PC-3 (cell line): ENCODE results near the gene SLC6A11. TPM values are rescaled to one million over a fixed set of nuclear protein-coding genes. Genes with fewer than 3 reads are reported as not detected.
A peak's percentile ranks its signal among the peaks of the same experiment; 100 is the strongest.

Source experiments
- ATAC-seq: fragments of 200-7000 bp; cut with Tn5 transposase; 2 replicates; pipeline ENCODE4 v1.9.1; 2020; ENCODE audit warnings: mild to moderate bottlenecking, moderate library complexity
- BruUV-seq: library from RNA; stranded (reverse); fragments of 400-500 nt; replicated peaks from 2 replicates; lab custom pipeline; 2021; lab: Mats Ljungman, UMichigan
- CTCF ChIA-PET: fragments of 300-600 bp; sonication (Branson Sonifier 250); formaldehyde crosslinking; loops from one replicate; lab custom pipeline; 2022; ENCODE audit warnings: antibody characterized with exemption; lab: Charles Lee
- POLR2A ChIA-PET: fragments of 300-600 bp; sonication (Branson Sonifier 250); formaldehyde crosslinking; loops from one replicate; lab custom pipeline; 2022; ENCODE audit warnings: antibody characterized with exemption; ENCODE audit not compliant: unreplicated experiment; lab: Charles Lee
- DNase-seq: peaks from one replicate; pipeline ENCODE4 v3.0.0-alpha.2; 2015
- H2AFZ ChIP-seq: fragments of 300-600 bp; sonication (generic); 2 replicates; pipeline ENCODE4 v1.6.0; 2016; ENCODE audit warnings: antibody characterized with exemption, low read length
- H3F3A ChIP-seq: fragments of 300-600 bp; sonication (generic); one replicate; pipeline ENCODE4 v1.6.0; 2017; ENCODE audit warnings: antibody characterized with exemption, low read length, control low read depth, mild to moderate bottlenecking; ENCODE audit not compliant: unreplicated experiment
- H3K27ac ChIP-seq: fragments of 300-600 bp; sonication (generic); 2 replicates; pipeline ENCODE4 v1.5.1; 2016; ENCODE audit warnings: mild to moderate bottlenecking, low read length
- H3K27me3 ChIP-seq: fragments of 300-600 bp; sonication (generic); 2 replicates; pipeline ENCODE4 v1.6.1; 2016; ENCODE audit warnings: low read length, mixed read lengths
- H3K36me3 ChIP-seq: fragments of 300-600 bp; sonication (generic); 2 replicates; pipeline ENCODE4 v1.6.1; 2016; ENCODE audit warnings: low read depth, mixed run types, low read length, mixed read lengths
- H3K4me1 ChIP-seq: fragments of 300-600 bp; sonication (generic); 2 replicates; pipeline ENCODE4 v1.5.1; 2016; ENCODE audit warnings: low read length; ENCODE audit not compliant: insufficient read depth
- H3K4me2 ChIP-seq: fragments of 300-600 bp; sonication (generic); 2 replicates; pipeline ENCODE4 v1.6.0; 2016; ENCODE audit warnings: low read length
- H3K4me3 ChIP-seq: fragments of 300-600 bp; sonication (generic); 2 replicates; pipeline ENCODE4 v1.5.1; 2016; ENCODE audit warnings: mild to moderate bottlenecking, low read length, mixed read lengths
- H3K79me2 ChIP-seq: fragments of 300-600 bp; sonication (generic); 2 replicates; pipeline ENCODE4 v1.6.1; 2017; ENCODE audit warnings: low read length, mixed read lengths
- H3K9ac ChIP-seq: fragments of 300-600 bp; sonication (generic); 2 replicates; pipeline ENCODE4 v1.6.0; 2016; ENCODE audit warnings: mild to moderate bottlenecking, low read length
- H3K9me2 ChIP-seq: fragments of 300-600 bp; sonication (generic); replicated peaks from 2 replicates; pipeline ENCODE4 v1.6.1; 2016; ENCODE audit warnings: mixed run types, low read length, mixed read lengths
- H3K9me3 ChIP-seq: fragments of 300-600 bp; sonication (generic); 2 replicates; pipeline ENCODE4 v1.6.1; 2016; ENCODE audit warnings: low read length, mixed read lengths
- H4K20me1 ChIP-seq: fragments of 300-600 bp; sonication (generic); 2 replicates; pipeline ENCODE4 v1.6.1; 2016; ENCODE audit warnings: low read length, mixed read lengths
- EZH2 ChIP-seq: fragments of 300-600 bp; sonication (generic); IDR thresholded peaks from one replicate; pipeline ENCODE4 v1.6.1; 2017; ENCODE audit warnings: antibody characterized with exemption, mild to moderate bottlenecking, low read length; ENCODE audit not compliant: unreplicated experiment
- EZH2phosphoT487 ChIP-seq: fragments of 300-600 bp; sonication (generic); IDR thresholded peaks from 2 replicates; pipeline ENCODE4 v1.6.1; 2018; ENCODE audit warnings: mild to moderate bottlenecking, antibody characterized with exemption, low read length, borderline replicate concordance
- intact Hi-C: fragments of 100-400 bp; cut with micrococcal nuclease; formaldehyde crosslinking; loops from 2 replicates; pipeline ENCODE4 v1.9.0; 2023
- total RNA-seq: library from RNA; depleted of rRNA; stranded (reverse); fragments of >200 nt; gene quantifications from 2 replicates; pipeline ENCODE4 v1.2.3, GENCODE V29; 2014
- TF ChIP-seq, protein P1 (sequence below): fragments of 300-600 bp; sonication (generic); conservative IDR thresholded peaks from 2 replicates; pipeline ENCODE4 v1.5.1; 2017; ENCODE audit warnings: antibody characterized with exemption, low read depth, mild to moderate bottlenecking, low read length

Gene SLC6A11
- total RNA-seq, 1 experiment from 2014 or later: 34.0 TPM

GRCh38 chr3:10930666-10931040 lies 114.6 kb downstream of the SLC6A11 start:
- no peaks in the 10 kb centered on the region for H3K9me2 ChIP-seq
- peaks cover 36% of the 10 kb centered on the region for H3K4me1 ChIP-seq
- H3K9me3 ChIP-seq: no peaks in the 10 kb centered on the region
- TF ChIP-seq EZH2phosphoT487 (no peak), EZH2 (no peak)
- TF ChIP-seq, protein P1, sequence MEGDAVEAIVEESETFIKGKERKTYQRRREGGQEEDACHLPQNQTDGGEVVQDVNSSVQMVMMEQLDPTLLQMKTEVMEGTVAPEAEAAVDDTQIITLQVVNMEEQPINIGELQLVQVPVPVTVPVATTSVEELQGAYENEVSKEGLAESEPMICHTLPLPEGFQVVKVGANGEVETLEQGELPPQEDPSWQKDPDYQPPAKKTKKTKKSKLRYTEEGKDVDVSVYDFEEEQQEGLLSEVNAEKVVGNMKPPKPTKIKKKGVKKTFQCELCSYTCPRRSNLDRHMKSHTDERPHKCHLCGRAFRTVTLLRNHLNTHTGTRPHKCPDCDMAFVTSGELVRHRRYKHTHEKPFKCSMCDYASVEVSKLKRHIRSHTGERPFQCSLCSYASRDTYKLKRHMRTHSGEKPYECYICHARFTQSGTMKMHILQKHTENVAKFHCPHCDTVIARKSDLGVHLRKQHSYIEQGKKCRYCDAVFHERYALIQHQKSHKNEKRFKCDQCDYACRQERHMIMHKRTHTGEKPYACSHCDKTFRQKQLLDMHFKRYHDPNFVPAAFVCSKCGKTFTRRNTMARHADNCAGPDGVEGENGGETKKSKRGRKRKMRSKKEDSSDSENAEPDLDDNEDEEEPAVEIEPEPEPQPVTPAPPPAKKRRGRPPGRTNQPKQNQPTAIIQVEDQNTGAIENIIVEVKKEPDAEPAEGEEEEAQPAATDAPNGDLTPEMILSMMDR: no peak
- no peak overlapping the region for H2AFZ ChIP-seq
- no peak overlapping the region for H3K4me2 ChIP-seq
- H3K27ac ChIP-seq: no peak overlapping the region
- BruUV-seq: no TSS peak
- ATAC-seq (no peak), DNase-seq (no peak)
- H3K79me2 ChIP-seq: no peaks in the 10 kb centered on the region
- CTCF ChIA-PET: no interaction called here
- H3F3A ChIP-seq: no peaks in the 10 kb centered on the region
- no peak overlapping the region for H3K9ac ChIP-seq
- H3K36me3 ChIP-seq: no peaks in the 10 kb centered on the region
- intact Hi-C loops: no loop called here
- H3K27me3 ChIP-seq: no peaks in the 10 kb centered on the region
- no peak overlapping the region for H3K4me3 ChIP-seq
- no peaks in the 10 kb centered on the region for H4K20me1 ChIP-seq
- POLR2A ChIA-PET: no interaction called here

DNA sequence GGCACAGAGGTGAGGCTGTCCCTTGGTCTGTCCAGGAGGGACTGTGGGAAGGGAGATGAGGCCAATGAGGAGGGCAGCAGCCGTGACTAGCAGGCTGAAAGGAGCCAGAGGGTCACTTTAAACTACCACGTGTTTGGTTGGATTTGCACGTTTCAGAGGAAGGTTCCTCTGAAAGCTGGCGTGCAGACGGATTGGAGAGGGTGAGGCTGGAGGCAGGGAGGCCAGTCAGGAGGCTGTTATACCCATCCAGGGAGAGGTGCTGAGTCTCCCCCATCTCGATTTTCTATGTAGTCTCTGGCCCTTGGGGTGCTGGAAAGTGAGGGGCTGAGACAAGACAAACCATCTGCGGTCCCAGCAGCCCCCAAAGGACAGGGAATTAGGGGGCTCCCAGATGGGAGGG lies 116.6 kb downstream of the SLC6A11 start:
- Histone ChIP-seq H3K9me2 (no peaks in the 10 kb centered on the region), H2AFZ (no peak overlapping the region), H3K27ac (no peak overlapping the region), H3K4me2 (no peak overlapping the region), H3K79me2 (no peaks in the 10 kb centered on the region), H3K4me1 (peaks cover 24% of the 10 kb centered on the region), H3K27me3 (no peaks in the 10 kb centered on the region), H3K4me3 (no peak overlapping the region), H3K9me3 (no peaks in the 10 kb centered on the region), H3K9ac (no peak overlapping the region), H4K20me1 (no peaks in the 10 kb centered on the region), H3F3A (no peaks in the 10 kb centered on the region), H3K36me3 (no peaks in the 10 kb centered on the region)
- TF ChIP-seq, protein P1: no peak
- TF ChIP-seq EZH2phosphoT487: no peak
- TF ChIP-seq EZH2: no peak
- intact Hi-C loops: no loop called here
- ChIA-PET CTCF (no interaction called here), POLR2A (no interaction called here)
- ATAC-seq (no peak), DNase-seq (no peak)
- BruUV-seq: no TSS peak

DNA sequence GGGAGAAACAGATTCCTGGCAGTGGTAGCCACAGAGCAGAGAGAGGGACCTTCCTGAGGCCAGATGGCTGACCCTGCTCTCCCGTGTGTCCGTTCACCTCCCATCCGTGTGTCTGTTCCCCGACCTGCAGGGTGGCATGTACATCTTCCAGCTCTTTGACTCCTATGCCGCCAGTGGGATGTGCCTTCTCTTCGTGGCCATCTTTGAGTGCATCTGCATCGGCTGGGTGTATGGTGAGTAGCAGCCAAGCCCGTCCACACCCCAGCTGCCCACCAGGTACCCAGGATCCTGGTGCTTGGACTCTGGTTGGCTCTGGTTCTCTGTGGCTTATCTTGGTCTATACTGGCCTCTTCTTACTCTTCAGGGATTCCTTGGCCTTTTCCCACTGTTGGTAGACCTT lies 117.0 kb downstream of the SLC6A11 start:
- Histone ChIP-seq H3K36me3 (no peaks in the 10 kb centered on the region), H2AFZ (no peak overlapping the region), H3K27ac (peak overlapping the region; percentile 68), H3K27me3 (no peaks in the 10 kb centered on the region), H3F3A (no peaks in the 10 kb centered on the region), H3K4me1 (peaks cover 20% of the 10 kb centered on the region), H3K9me3 (no peaks in the 10 kb centered on the region), H4K20me1 (no peaks in the 10 kb centered on the region), H3K4me3 (no peak overlapping the region), H3K4me2 (peak overlapping the region; percentile 15), H3K9me2 (no peaks in the 10 kb centered on the region), H3K9ac (no peak overlapping the region), H3K79me2 (no peaks in the 10 kb centered on the region)
- CTCF ChIA-PET: no interaction called here
- no peak for DNase-seq
- BruUV-seq: no TSS peak
- TF ChIP-seq, protein P1: no peak
- TF ChIP-seq EZH2 (no peak), EZH2phosphoT487 (no peak)
- intact Hi-C loops: no loop called here
- ATAC-seq: no peak
- POLR2A ChIA-PET: no interaction called here
